CD4-positive, alpha-beta T cell treated with Interleukin-2 at 100 ng/mL for 4 hours (primary cell): Measurements from ENCODE around the gene EMD.
A peak's percentile ranks its signal among the peaks of the same experiment; 100 is the strongest.
"Not testable (repeated sequence)": the region's sequence is repeated elsewhere in the genome, so short reads cannot be mapped to it uniquely, and the experiment has no call there.

Experiments
- DNase-seq: peaks from one replicate; pipeline ENCODE4 v3.0.0-alpha.2; 2020; ENCODE audit warnings: low spot score

EMD gene

GRCh38 chrX:154371017-154371788 lies 7.9 kb upstream of the EMD start:
- peak; percentile 94 for DNase-seq

- no peak for DNase-seq
Measured at GRCh38 chrX:154371789-154372300, 7.2 kb upstream of the EMD start.

- DNase-seq = peak; percentile 68
Measured at GRCh38 chrX:154372612-154373022, 6.5 kb upstream of the EMD start.

GRCh38 chrX:154373340-154374306 lies 5.5 kb upstream of the EMD start:
- peak; percentile 28 for DNase-seq

- DNase-seq = peak; percentile 24
Measured at GRCh38 chrX:154374313-154375155, 4.6 kb upstream of the EMD start, which contains the start of gene FLNA. Gene FLNA, minus strand, starts transcription at chrX:154374634. Its CDS starts 3,389 bp downstream, at chrX:154371245.

- no peak for DNase-seq
Measured at GRCh38 chrX:154375156-154375504, 4.0 kb upstream of the EMD start.

- DNase-seq = no peak
Measured at GRCh38 chrX:154376774-154377173, 2.3 kb upstream of the EMD start.

GRCh38 chrX:154378059-154378798 lies 866 bp upstream of the EMD start:
- DNase-seq = peak; percentile 40

GRCh38 chrX:154379569-154379951 lies 465 bp downstream of the EMD start:
- DNase-seq = no peak

- DNase-seq = no peak
Measured at GRCh38 chrX:154380153-154380552, 1.1 kb downstream of the EMD start.

GRCh38 chrX:154380787-154381186 lies 1.7 kb downstream of the EMD start:
- DNase-seq = no peak

- DNase-seq = no peak
Measured at GRCh38 chrX:154381271-154381670, 2.2 kb downstream of the EMD start.

- DNase-seq = no peak
Measured at GRCh38 chrX:154382483-154383069, 3.5 kb downstream of the EMD start.

- no peak for DNase-seq
Measured at GRCh38 chrX:154383359-154384283, 4.5 kb downstream of the EMD start.

- no peak for DNase-seq
Measured at GRCh38 chrX:154384284-154384892, 5.3 kb downstream of the EMD start.

GRCh38 chrX:154388094-154388493 lies 9.0 kb downstream of the EMD start:
- DNase-seq = not testable (repeated sequence)

GRCh38 chrX:154388649-154389048 lies 9.6 kb downstream of the EMD start:
- not testable (repeated sequence) for DNase-seq

GRCh38 chrX:154389812-154390747 lies 11.0 kb downstream of the EMD start:
- DNase-seq = peak; percentile 25
